Activated CD8-positive, alpha-beta memory T cell treated with anti-CD3 and anti-CD28 coated beads for 36 hours (primary cell): Measurements from ENCODE around the gene CMPK2. TPM values are rescaled to one million over a fixed set of nuclear protein-coding genes. Genes with fewer than 3 reads are reported as not detected.

ENCODE experiments used
- CTCF ChIA-PET: fragments of 350-600 bp; sonication (Branson Sonifier 250); formaldehyde crosslinking; loops from one replicate; lab custom pipeline; 2021; ENCODE audit warnings: antibody characterized with exemption; lab: Charles Lee
- POLR2A ChIA-PET: fragments of 350-600 bp; sonication (Branson Sonifier 250); formaldehyde crosslinking; loops from one replicate; lab custom pipeline; 2021; ENCODE audit warnings: antibody characterized with exemption; lab: Charles Lee
- total RNA-seq, 2 experiments: library from RNA; stranded (reverse); gene quantifications; one replicate each; pipeline ENCODE4 v1.2.3, GENCODE V29; 2021

Gene CMPK2
- total RNA-seq, 2 experiments from 2014 or later: 0.61 to 0.84 TPM

- CTCF ChIA-PET: no interaction called here
Observed at GRCh38 chr2:6855860-6856547, 9.7 kb downstream of the CMPK2 start.

GRCh38 chr2:6854416-6854815 is 11.3 kb downstream of the CMPK2 start:
- ChIA-PET POLR2A (no interaction called here), CTCF (no interaction called here)

More at GRCh38 chr2:6855860-6856547, 9.7 kb downstream of the CMPK2 start:
- POLR2A ChIA-PET: no interaction called here

GRCh38 chr2:6852195-6852594 is 13.5 kb downstream of the CMPK2 start:
- POLR2A ChIA-PET: no interaction called here
- CTCF ChIA-PET: no interaction called here

GRCh38 chr2:6846967-6847681 is 18.6 kb downstream of the CMPK2 start:
- ChIA-PET CTCF (no interaction called here), POLR2A (no interaction called here)

- ChIA-PET CTCF (no interaction called here), POLR2A (no interaction called here)
Observed at GRCh38 chr2:6846540-6846939, 19.2 kb downstream of the CMPK2 start.

GRCh38 chr2:6845903-6846302 is 19.8 kb downstream of the CMPK2 start:
- POLR2A ChIA-PET: no interaction called here

GRCh38 chr2:6845312-6845711 is 20.4 kb downstream of the CMPK2 start:
- CTCF ChIA-PET: no interaction called here
- POLR2A ChIA-PET: no interaction called here

More at GRCh38 chr2:6845903-6846302, 19.8 kb downstream of the CMPK2 start:
- CTCF ChIA-PET: no interaction called here

- CTCF ChIA-PET: no interaction called here
- POLR2A ChIA-PET: no interaction called here
Observed at GRCh38 chr2:6841537-6842287, 24.0 kb downstream of the CMPK2 start.

GRCh38 chr2:6838673-6839319 is 26.9 kb downstream of the CMPK2 start:
- POLR2A ChIA-PET: no interaction called here
- CTCF ChIA-PET: no interaction called here

- POLR2A ChIA-PET: no interaction called here
- CTCF ChIA-PET: interaction anchor here (1.2 kb wide), 1 partner anchor 62 kb away, joined by 3 read pairs; no protein-coding TSS in a partner anchor
Observed at GRCh38 chr2:6835467-6835866, 30.2 kb downstream of the CMPK2 start.

GRCh38 chr2:6834163-6834562 is 31.5 kb downstream of the CMPK2 start:
- ChIA-PET CTCF (interaction anchor here (1.2 kb wide), 1 partner anchor 63 kb away, joined by 3 read pairs; no protein-coding TSS in a partner anchor), POLR2A (no interaction called here)

- ChIA-PET CTCF (no interaction called here), POLR2A (interaction anchor here (0.7 kb wide), 1 partner anchor 90 kb away, joined by 6 read pairs; no protein-coding TSS in a partner anchor)
Observed at GRCh38 chr2:6833300-6833604, 32.5 kb downstream of the CMPK2 start.

GRCh38 chr2:6832596-6833299 is 33.0 kb downstream of the CMPK2 start:
- ChIA-PET CTCF (no interaction called here), POLR2A (interaction anchor here (0.7 kb wide), 1 partner anchor 91 kb away, joined by 6 read pairs; no protein-coding TSS in a partner anchor)

- CTCF ChIA-PET: no interaction called here
- POLR2A ChIA-PET: no interaction called here
Observed at GRCh38 chr2:6831229-6831628, 34.5 kb downstream of the CMPK2 start.

GRCh38 chr2:6828299-6828584 is 37.5 kb downstream of the CMPK2 start:
- CTCF ChIA-PET: no interaction called here
- POLR2A ChIA-PET: no interaction called here

- ChIA-PET CTCF (no interaction called here), POLR2A (no interaction called here)
Observed at GRCh38 chr2:6827566-6828298, 38.0 kb downstream of the CMPK2 start.

GRCh38 chr2:6826081-6826913 is 39.4 kb downstream of the CMPK2 start:
- POLR2A ChIA-PET: no interaction called here

GRCh38 chr2:6824962-6825361 is 40.7 kb downstream of the CMPK2 start:
- ChIA-PET POLR2A (no interaction called here), CTCF (no interaction called here)

More at GRCh38 chr2:6826081-6826913, 39.4 kb downstream of the CMPK2 start:
- CTCF ChIA-PET: interaction anchor here (1.1 kb wide), 1 partner anchor 218 kb away, joined by 6 read pairs; no protein-coding TSS in a partner anchor
